Measurements from ENCODE around the gene LTB4R. TPM values are rescaled to one million over a fixed set of nuclear protein-coding genes. Genes with fewer than 3 reads are reported as not detected.

Gene LTB4R
- total RNA-seq, 2 donors from 2014 or later, result 11.8 to 14.2 TPM

DNA sequence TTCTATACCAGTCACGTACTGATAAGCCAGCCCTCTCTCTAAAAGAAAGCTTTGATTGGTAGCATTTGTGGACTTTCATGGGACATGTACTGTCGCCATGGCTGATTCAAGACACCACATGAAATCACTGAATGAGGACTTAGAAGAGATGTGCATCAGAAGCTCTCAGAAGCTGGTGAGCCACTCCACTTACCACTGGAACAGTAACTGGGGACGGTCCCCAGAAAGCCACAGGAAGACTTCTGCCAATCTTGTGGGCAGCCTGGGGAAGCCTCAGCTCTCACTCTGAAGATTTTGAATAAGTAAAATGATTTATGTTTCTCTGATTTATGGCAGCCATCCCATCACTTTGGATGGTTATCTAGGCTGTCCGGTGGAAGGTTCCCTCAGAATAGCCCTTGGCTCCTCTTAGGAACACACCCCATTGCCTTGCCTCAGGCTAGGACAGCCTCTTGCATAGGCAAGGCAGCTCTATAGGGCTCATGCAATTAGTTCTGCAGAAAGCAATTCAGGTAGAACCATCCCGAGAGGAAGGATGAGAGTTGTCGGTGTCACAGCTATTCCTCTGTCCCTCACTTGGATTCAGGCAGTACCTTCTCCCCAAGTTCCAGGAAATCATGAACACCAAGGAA, 21.5 kb upstream of the LTB4R start:
- no peaks in the 10 kb centered on the region for H3K36me3 ChIP-seq
- H3K4me1 ChIP-seq (replicated peaks), result no peaks in the 10 kb centered on the region
- intact Hi-C loops (cut with DNase I), result no loop called here
- 78% methylated on average over 6 of the region's 6 CpGs for WGBS
- no peaks in the 10 kb centered on the region for H3K27me3 ChIP-seq (replicated peaks; ENCODE audit: insufficient read depth)
- H3K27ac ChIP-seq, result no peak overlapping the region
- no peaks in the 10 kb centered on the region for H3K9me3 ChIP-seq
- H3K4me3 ChIP-seq, result no peak overlapping the region
- TF ChIP-seq POLR2A (IDR thresholded peaks at IDR 0.05) (no peak), POLR2AphosphoS5 (IDR thresholded peaks at IDR 0.05) (no peak)
- TF ChIP-seq, protein P1, sequence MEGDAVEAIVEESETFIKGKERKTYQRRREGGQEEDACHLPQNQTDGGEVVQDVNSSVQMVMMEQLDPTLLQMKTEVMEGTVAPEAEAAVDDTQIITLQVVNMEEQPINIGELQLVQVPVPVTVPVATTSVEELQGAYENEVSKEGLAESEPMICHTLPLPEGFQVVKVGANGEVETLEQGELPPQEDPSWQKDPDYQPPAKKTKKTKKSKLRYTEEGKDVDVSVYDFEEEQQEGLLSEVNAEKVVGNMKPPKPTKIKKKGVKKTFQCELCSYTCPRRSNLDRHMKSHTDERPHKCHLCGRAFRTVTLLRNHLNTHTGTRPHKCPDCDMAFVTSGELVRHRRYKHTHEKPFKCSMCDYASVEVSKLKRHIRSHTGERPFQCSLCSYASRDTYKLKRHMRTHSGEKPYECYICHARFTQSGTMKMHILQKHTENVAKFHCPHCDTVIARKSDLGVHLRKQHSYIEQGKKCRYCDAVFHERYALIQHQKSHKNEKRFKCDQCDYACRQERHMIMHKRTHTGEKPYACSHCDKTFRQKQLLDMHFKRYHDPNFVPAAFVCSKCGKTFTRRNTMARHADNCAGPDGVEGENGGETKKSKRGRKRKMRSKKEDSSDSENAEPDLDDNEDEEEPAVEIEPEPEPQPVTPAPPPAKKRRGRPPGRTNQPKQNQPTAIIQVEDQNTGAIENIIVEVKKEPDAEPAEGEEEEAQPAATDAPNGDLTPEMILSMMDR (IDR thresholded peaks at IDR 0.05), result no peak
- DNase-seq (ENCODE audit: low spot score), result no peak

DNA sequence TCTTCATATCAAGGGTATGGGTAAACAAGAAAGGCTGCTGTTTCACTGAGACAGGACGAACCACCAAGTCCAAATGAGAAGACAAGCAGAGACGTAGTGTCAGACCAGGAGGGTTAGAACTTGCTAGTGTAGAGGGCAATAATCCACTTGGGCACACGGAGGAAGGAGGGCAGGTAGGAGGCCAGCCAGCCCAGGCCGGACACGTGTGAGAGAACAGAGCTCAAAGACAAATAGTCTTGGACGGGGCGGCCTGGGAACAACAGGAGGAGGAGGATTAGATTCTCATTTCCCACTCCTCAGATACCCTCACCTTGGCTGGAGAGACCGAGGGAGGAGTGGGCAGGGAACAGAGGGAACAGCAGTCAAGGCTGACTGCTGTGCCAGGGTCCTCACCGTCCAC, 20.6 kb upstream of the LTB4R start:
- WGBS, result 89% methylated on average over 9 of the region's 9 CpGs
- no peaks in the 10 kb centered on the region for H3K36me3 ChIP-seq
- no peak for DNase-seq (ENCODE audit: low spot score)
- H3K27ac ChIP-seq, result no peak overlapping the region
- intact Hi-C loops (cut with DNase I), result no loop called here
- H3K4me1 ChIP-seq (replicated peaks), result no peaks in the 10 kb centered on the region
- no peaks in the 10 kb centered on the region for H3K27me3 ChIP-seq (replicated peaks; ENCODE audit: insufficient read depth)
- TF ChIP-seq POLR2A (IDR thresholded peaks at IDR 0.05) (no peak), POLR2AphosphoS5 (IDR thresholded peaks at IDR 0.05) (no peak)
- TF ChIP-seq, protein P1 (IDR thresholded peaks at IDR 0.05), result no peak
- no peak overlapping the region for H3K4me3 ChIP-seq
- H3K9me3 ChIP-seq, result no peaks in the 10 kb centered on the region

DNA sequence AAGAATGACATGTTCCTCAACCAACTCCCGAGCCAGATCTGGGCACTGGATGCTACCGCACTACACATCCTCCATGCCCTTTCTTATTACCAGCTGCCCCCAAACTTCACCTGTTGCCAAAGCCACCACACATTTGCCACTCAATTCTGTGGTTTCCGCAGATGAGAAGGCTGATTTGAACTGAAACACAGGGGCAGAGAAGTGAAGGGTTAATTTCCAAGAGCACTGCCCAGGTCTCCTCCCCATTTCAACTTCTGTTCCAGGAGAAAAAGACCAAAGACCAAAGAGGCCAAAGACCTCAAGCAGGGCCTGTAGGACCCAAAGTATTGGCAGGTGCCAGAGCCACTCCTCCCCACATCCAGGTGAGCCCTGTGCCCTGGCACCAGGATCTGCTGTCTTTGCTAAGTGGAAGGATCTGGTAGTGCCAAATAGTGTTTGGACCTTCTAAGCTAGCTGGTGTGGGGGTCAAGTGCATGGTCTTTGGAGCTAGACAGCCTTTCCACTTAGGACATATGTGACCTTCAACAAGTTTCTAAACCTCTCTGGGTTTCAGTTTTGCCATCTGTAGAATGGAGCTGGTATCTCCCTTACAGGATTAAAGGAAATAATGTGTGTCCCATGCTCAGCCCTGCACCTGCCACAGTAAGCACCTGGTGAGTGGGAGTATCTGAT, 19.7 kb upstream of the LTB4R start:
- TF ChIP-seq POLR2AphosphoS5 (IDR thresholded peaks at IDR 0.05), result no peak
- no peak for TF ChIP-seq POLR2A (IDR thresholded peaks at IDR 0.05)
- TF ChIP-seq, protein P1 (IDR thresholded peaks at IDR 0.05), result no peak
- no peak for DNase-seq (ENCODE audit: low spot score)
- no peak overlapping the region for H3K4me3 ChIP-seq
- no peaks in the 10 kb centered on the region for H3K36me3 ChIP-seq
- H3K9me3 ChIP-seq, result no peaks in the 10 kb centered on the region
- H3K4me1 ChIP-seq (replicated peaks), result no peaks in the 10 kb centered on the region
- intact Hi-C loops (cut with DNase I), result no loop called here
- WGBS, result 91% methylated on average over 3 of the region's 3 CpGs
- no peak overlapping the region for H3K27ac ChIP-seq
- no peaks in the 10 kb centered on the region for H3K27me3 ChIP-seq (replicated peaks; ENCODE audit: insufficient read depth)

DNA sequence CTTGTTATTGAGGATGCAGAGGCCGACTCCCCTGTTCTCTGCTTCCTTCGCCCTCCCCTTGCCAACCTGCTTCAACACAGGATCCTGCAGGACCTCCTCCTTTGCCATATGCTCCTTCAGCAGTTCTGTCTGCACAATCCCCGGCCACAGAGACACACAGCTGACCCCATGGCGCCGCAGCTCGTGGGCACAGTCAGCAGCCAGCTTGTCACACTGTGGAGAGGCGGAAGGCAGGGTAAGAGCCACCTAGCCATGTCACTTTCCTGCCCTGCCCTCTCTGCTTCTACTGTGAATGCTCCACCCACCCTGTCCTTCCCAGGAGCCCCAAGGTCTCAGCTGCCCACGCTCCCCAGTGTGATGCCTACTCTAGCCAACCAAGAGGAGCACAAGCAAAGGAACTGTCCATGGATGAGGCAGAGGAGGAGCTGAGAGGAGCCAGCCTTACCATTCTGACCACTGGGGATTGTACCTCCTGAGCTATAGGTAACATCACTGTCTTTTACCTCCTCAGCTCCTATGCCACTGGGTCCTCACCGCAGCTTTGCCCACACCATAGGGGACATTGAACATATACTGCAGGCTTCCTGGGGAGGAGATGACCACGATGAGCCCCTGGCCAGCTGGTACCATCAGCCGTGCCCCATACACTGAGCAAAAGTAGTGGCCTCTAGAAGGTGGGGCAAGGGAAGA, 19.0 kb upstream of the LTB4R start:
- no peaks in the 10 kb centered on the region for H3K36me3 ChIP-seq
- no peaks in the 10 kb centered on the region for H3K9me3 ChIP-seq
- TF ChIP-seq POLR2A (IDR thresholded peaks at IDR 0.05) (no peak), POLR2AphosphoS5 (IDR thresholded peaks at IDR 0.05) (no peak)
- TF ChIP-seq, protein P1 (IDR thresholded peaks at IDR 0.05), result no peak
- no peaks in the 10 kb centered on the region for H3K4me1 ChIP-seq (replicated peaks)
- H3K4me3 ChIP-seq, result no peak overlapping the region
- no peak overlapping the region for H3K27ac ChIP-seq
- intact Hi-C loops (cut with DNase I), result no loop called here
- 91% methylated on average over 11 of the region's 11 CpGs for WGBS
- H3K27me3 ChIP-seq (replicated peaks; ENCODE audit: insufficient read depth), result no peaks in the 10 kb centered on the region
- no peak for DNase-seq (ENCODE audit: low spot score)

Measured in prostate gland (tissue), 2 donors.